A549 (cell line): ENCODE results near the gene KCNG1. TPM values are rescaled to one million over a fixed set of nuclear protein-coding genes. Genes with fewer than 3 reads are reported as not detected.

ENCODE experiments used
- ATAC-seq, 2 experiments: fragments of 200-7000 bp in 1 of 2; fragments of >200 bp in 1 of 2; cut with Nextera tagmentation in 1 of 2; cut with Tn5 transposase in 1 of 2; 3 replicates each; pipeline versions ENCODE4 v1.8.0 to v1.9.1; 2018 to 2020; ENCODE audit warnings: mild to moderate bottlenecking in 1 of 2, moderate library complexity in 1 of 2
- CTCF ChIA-PET: fragments of 300-600 bp; sonication (Branson Sonifier 250); formaldehyde crosslinking; extraction: SDS; loops from one replicate; lab custom pipeline; 2021; ENCODE audit warnings: antibody characterized with exemption, inconsistent platforms; lab: Yijun Ruan, JAX
- POLR2A ChIA-PET: fragments of 350-600 bp; formaldehyde crosslinking; extraction: SDS; loops from one replicate; lab custom pipeline; 2021; ENCODE audit warnings: antibody characterized with exemption, inconsistent platforms; lab: Yijun Ruan, JAX
- DNase-seq, 2 experiments: peaks; one replicate each; pipeline versions ENCODE4 v3.0.0 to v3.0.0-alpha.2; 2011 to 2016; ENCODE audit warnings: low read depth in 1 of 2, low spot score in 1 of 2
- FAIRE-seq: peaks from 2 replicates; lab custom pipeline; 2011; peaks lifted over from hg19 to GRCh38; lab: Jason Lieb, UNC
- H3K27ac ChIP-seq, 2 experiments: fragments of >200 bp; sonication (Bioruptor Twin); formaldehyde crosslinking; 3 replicates each; pipeline ENCODE4 v1.5.1; 2016 to 2017
- H3K4me1 ChIP-seq: fragments of >200 bp; sonication (Bioruptor Twin); formaldehyde crosslinking; 3 replicates; pipeline ENCODE4 v1.6.1; 2016
- H3K4me2 ChIP-seq: fragments of >200 bp; sonication (Bioruptor Twin); formaldehyde crosslinking; 3 replicates; pipeline ENCODE4 v1.6.1; 2016
- H3K4me3 ChIP-seq: fragments of >200 bp; sonication (Bioruptor Twin); formaldehyde crosslinking; 3 replicates; pipeline ENCODE4 v1.5.1; 2016
- H3K9me3 ChIP-seq: fragments of >200 bp; sonication (Bioruptor Twin); formaldehyde crosslinking; 3 replicates; pipeline ENCODE4 v1.6.1; 2016
- CHD2 ChIP-seq: fragments of 150-350 bp; IDR thresholded peaks from 2 replicates; pipeline ENCODE4 v1.6.1; 2014; ENCODE audit warnings: low read length; ENCODE audit not compliant: partially characterized antibody
- EHMT2 ChIP-seq: fragments of 200-600 bp; sonication (generic); IDR thresholded peaks from 2 replicates; pipeline ENCODE4 v1.6.1; 2016; ENCODE audit warnings: antibody characterized with exemption, low read depth, mild to moderate bottlenecking, moderate library complexity
- ESRRA ChIP-seq: fragments of 150-350 bp; IDR thresholded peaks from 2 replicates; pipeline ENCODE4 v1.6.1; 2014; ENCODE audit warnings: mild to moderate bottlenecking, low read length, borderline replicate concordance
- FOSL2 ChIP-seq, 2 experiments: fragments of 450-650 bp in 1 of 2; fragments of >200 bp in 1 of 2; sonication (Bioruptor Twin) in 1 of 2; formaldehyde crosslinking; IDR thresholded peaks; 2 replicates each; pipeline versions ENCODE4 v1.5.0 to v1.6.1; 2016 to 2020; ENCODE audit warnings: mild to moderate bottlenecking in 1 of 2, moderate library complexity in 1 of 2
- FOXS1 ChIP-seq: fragments of 250-450 bp; sonication (Bioruptor Pico); IDR thresholded peaks from 2 replicates; pipeline ENCODE4 v1.5.0; 2020; ENCODE audit warnings: mild to moderate bottlenecking, moderate library complexity
- GATA3 ChIP-seq: IDR thresholded peaks from 2 replicates; pipeline ENCODE4 v1.6.1; 2012; ENCODE audit warnings: borderline replicate concordance
- HOXB13 ChIP-seq: fragments of 250-450 bp; sonication (Bioruptor Pico); IDR thresholded peaks from 2 replicates; pipeline ENCODE4 v1.5.0; 2020; ENCODE audit warnings: low read depth, mild to moderate bottlenecking, moderate library complexity
- JUN ChIP-seq, 2 experiments: fragments of >200 bp; sonication (Bioruptor Twin); formaldehyde crosslinking; IDR thresholded peaks; 2 replicates in 1 of 2; 3 replicates in 1 of 2; pipeline ENCODE4 v1.6.1; 2016 to 2017
- MAFK ChIP-seq: fragments of 450-650 bp; IDR thresholded peaks from 2 replicates; pipeline ENCODE4 v1.6.1; 2014; ENCODE audit not compliant: partially characterized antibody
- MAZ ChIP-seq: fragments of 150-350 bp; IDR thresholded peaks from 2 replicates; pipeline ENCODE4 v1.6.1; 2014; ENCODE audit warnings: antibody characterized with exemption, low read depth, low read length, borderline replicate concordance
- MYC ChIP-seq: IDR thresholded peaks from 2 replicates; pipeline ENCODE4 v1.6.1; 2012; ENCODE audit warnings: mild to moderate bottlenecking, inconsistent platforms, low read length, improper control_type of control experiment, borderline replicate concordance
- NR3C1 ChIP-seq: fragments of >200 bp; sonication (Bioruptor Twin); formaldehyde crosslinking; IDR thresholded peaks from 3 replicates; pipeline ENCODE4 v1.6.1; 2017
- POLR2AphosphoS2 ChIP-seq: conservative IDR thresholded peaks from 2 replicates; pipeline ENCODE4 v1.6.1; 2012; ENCODE audit warnings: low read length, improper control_type of control experiment, inconsistent platforms
- RAD21 ChIP-seq, 2 experiments: fragments of >200 bp in 1 of 2; sonication (Bioruptor Twin) in 1 of 2; formaldehyde crosslinking in 1 of 2; IDR thresholded peaks in 1 of 2; conservative IDR thresholded peaks in 1 of 2; 2 replicates in 1 of 2; 3 replicates in 1 of 2; pipeline ENCODE4 v1.6.1; 2012 to 2018; ENCODE audit warnings: inconsistent platforms in 1 of 2
- RFX5 ChIP-seq: fragments of 450-650 bp; IDR thresholded peaks from 2 replicates; pipeline ENCODE4 v1.7.1; 2014; ENCODE audit warnings: antibody characterized with exemption, mild to moderate bottlenecking, moderate library complexity
- SMC3 ChIP-seq: fragments of >200 bp; sonication (Bioruptor Twin); formaldehyde crosslinking; IDR thresholded peaks from 3 replicates; pipeline ENCODE4 v1.6.1; 2018; ENCODE audit warnings: inconsistent platforms
- ZNF302 ChIP-seq: fragments of 250-450 bp; sonication (Bioruptor Pico); IDR thresholded peaks from 2 replicates; pipeline ENCODE4 v1.9.0; 2021; ENCODE audit warnings: inconsistent platforms, mild to moderate bottlenecking, moderate library complexity
- WGBS: methylation state at CpG from one replicate; pipeline ENCODE4 v1.1.6; 2017; ENCODE audit errors: missing lambda C conversion rate; 5-methylcytosine and 5-hydroxymethylcytosine counted together
- polyA plus RNA-seq, 4 experiments: library from polyadenylated mRNA; depleted of rRNA in 3 of 4; stranded (reverse); fragments of >200 nt; fragmentation: RNase III in 1 of 4; extraction: RNeasy Plus Mini Kit Qiagen cat#74134 plus additional on column Dnase treatment in 1 of 4; gene quantifications; 2 replicates in 3 of 4; 3 replicates in 1 of 4; pipeline ENCODE4 v1.2.3, GENCODE V29; 2011 to 2017
- TF ChIP-seq, protein P1 (sequence below): fragments of 150-350 bp; IDR thresholded peaks from 2 replicates; pipeline ENCODE4 v1.6.1; 2014; ENCODE audit warnings: low read depth, mild to moderate bottlenecking, low read length
- TF ChIP-seq, protein P2 (sequence below): fragments of 250-450 bp; sonication (Bioruptor Pico); IDR thresholded peaks from 2 replicates; pipeline ENCODE4 v1.5.0; 2021; ENCODE audit warnings: mild to moderate bottlenecking, moderate library complexity, borderline replicate concordance
- TF ChIP-seq, protein P3 (sequence below): IDR thresholded peaks from 2 replicates; pipeline ENCODE4 v1.6.1; 2012
- TF ChIP-seq, protein P4 (sequence below): fragments of 450-650 bp; IDR thresholded peaks from 2 replicates; pipeline ENCODE4 v1.6.1; 2014; ENCODE audit warnings: antibody characterized with exemption

KCNG1 gene
- polyA plus RNA-seq, 2 of the 4 experiments (the other 2 are of a cell fraction), result 8.5 to 12.3 TPM

DNA sequence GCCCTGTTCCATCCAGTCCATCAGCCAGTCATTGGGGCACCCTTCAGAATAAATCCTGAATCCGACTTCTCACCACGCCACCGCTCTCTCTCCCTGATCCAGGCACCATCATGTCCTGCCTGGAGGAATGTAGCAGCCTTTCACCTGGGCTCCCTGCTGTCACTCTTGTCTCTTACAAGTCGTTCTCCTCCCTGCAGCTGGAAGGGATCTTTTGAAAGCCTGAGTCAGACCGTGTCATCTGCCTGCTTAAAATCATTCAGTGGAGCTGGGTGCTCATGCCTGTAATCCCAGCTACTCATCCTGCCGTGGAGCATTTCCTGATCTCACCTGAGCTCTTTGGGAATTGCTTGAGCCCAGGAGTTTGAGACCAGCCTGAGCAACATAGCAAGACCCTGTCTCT is 19.2 kb upstream of the KCNG1 start:
- H3K9me3 ChIP-seq, result peaks cover 11% of the 10 kb centered on the region
- TF ChIP-seq RFX5 (no peak), ZNF302 (CRISPR knock-in tag) (no peak), GATA3 (no peak), JUN (IDR thresholded peaks at IDR 0.05) (no peak), ESRRA (no peak), SMC3 (no peak), FOSL2 (IDR thresholded peaks at IDR 0.05) (no peak), FOSL2 (CRISPR knock-in tag; IDR thresholded peaks at IDR 0.05) (no peak), EHMT2 (no peak), CHD2 (no peak), HOXB13 (CRISPR knock-in tag) (no peak), MYC (no peak), FOXS1 (CRISPR knock-in tag) (no peak)
- TF ChIP-seq, protein P1, sequence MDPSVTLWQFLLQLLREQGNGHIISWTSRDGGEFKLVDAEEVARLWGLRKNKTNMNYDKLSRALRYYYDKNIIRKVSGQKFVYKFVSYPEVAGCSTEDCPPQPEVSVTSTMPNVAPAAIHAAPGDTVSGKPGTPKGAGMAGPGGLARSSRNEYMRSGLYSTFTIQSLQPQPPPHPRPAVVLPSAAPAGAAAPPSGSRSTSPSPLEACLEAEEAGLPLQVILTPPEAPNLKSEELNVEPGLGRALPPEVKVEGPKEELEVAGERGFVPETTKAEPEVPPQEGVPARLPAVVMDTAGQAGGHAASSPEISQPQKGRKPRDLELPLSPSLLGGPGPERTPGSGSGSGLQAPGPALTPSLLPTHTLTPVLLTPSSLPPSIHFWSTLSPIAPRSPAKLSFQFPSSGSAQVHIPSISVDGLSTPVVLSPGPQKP, result no peak
- TF ChIP-seq, protein P2, sequence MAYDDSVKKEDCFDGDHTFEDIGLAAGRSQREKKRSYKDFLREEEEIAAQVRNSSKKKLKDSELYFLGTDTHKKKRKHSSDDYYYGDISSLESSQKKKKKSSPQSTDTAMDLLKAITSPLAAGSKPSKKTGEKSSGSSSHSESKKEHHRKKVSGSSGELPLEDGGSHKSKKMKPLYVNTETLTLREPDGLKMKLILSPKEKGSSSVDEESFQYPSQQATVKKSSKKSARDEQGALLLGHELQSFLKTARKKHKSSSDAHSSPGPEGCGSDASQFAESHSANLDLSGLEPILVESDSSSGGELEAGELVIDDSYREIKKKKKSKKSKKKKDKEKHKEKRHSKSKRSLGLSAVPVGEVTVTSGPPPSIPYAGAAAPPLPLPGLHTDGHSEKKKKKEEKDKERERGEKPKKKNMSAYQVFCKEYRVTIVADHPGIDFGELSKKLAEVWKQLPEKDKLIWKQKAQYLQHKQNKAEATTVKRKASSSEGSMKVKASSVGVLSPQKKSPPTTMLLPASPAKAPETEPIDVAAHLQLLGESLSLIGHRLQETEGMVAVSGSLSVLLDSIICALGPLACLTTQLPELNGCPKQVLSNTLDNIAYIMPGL (CRISPR knock-in tag), result no peak
- TF ChIP-seq, protein P3, sequence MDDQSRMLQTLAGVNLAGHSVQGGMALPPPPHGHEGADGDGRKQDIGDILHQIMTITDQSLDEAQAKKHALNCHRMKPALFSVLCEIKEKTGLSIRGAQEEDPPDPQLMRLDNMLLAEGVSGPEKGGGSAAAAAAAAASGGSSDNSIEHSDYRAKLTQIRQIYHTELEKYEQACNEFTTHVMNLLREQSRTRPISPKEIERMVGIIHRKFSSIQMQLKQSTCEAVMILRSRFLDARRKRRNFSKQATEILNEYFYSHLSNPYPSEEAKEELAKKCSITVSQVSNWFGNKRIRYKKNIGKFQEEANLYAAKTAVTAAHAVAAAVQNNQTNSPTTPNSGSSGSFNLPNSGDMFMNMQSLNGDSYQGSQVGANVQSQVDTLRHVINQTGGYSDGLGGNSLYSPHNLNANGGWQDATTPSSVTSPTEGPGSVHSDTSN, result no peak
- TF ChIP-seq, protein P4, sequence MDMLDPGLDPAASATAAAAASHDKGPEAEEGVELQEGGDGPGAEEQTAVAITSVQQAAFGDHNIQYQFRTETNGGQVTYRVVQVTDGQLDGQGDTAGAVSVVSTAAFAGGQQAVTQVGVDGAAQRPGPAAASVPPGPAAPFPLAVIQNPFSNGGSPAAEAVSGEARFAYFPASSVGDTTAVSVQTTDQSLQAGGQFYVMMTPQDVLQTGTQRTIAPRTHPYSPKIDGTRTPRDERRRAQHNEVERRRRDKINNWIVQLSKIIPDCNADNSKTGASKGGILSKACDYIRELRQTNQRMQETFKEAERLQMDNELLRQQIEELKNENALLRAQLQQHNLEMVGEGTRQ, result no peak
- ATAC-seq, result no peak
- ChIA-PET CTCF (interaction anchor here (1.0 to 1.1 kb wide), 2 partner anchors 8 to 27 kb away, joined by 3 to 4 read pairs; no protein-coding TSS in a partner anchor), POLR2A (interaction anchor here (0.6 kb wide), 2 partner anchors 84 to 242 kb away, joined by 3 to 4 read pairs; partner anchors contain the start of genes DPM1 and MOCS3)
- no peak overlapping the region; a peak in 1 of 6 replicates for H3K27ac ChIP-seq
- no peak overlapping the region for H3K4me3 ChIP-seq
- WGBS, result 57% methylated on average over 6 of the region's 6 CpGs
- no peak for DNase-seq
- no peak overlapping the region for H3K4me2 ChIP-seq
- no peaks in the 10 kb centered on the region; the same call in 2 of the 3 replicates for H3K4me1 ChIP-seq
- no peak for FAIRE-seq

DNA sequence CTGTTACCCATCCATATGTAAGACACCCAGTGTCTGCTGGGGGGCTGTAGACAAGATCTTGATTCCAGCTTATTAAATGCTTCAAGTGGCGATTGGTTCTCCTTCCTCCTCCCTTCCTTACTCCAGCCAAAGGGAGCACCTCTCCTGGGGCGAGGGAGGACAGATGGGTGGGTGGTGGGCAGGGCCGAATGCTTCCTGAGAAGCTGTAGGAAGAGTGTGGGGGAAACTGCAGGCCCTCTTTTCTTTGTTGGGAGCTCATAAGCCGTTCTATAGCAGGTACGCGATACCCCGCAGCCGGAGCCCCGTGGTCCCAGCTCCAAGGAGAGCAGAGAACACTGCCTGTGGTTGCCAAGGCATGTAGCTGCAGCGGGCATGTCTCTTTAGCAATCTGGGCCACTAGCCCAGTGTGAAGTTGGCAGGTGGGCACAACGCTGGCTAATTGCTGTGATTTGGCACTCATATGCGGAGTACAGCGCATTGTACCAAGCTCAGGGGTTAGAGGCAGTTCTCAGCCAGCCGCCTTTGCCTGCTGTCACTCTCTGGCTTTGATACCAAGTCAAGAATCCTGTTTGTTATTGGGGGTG is 14.7 kb upstream of the KCNG1 start:
- no peak for TF ChIP-seq FOXS1 (CRISPR knock-in tag)
- no peak for TF ChIP-seq SMC3
- no peak for TF ChIP-seq RFX5
- TF ChIP-seq NR3C1, result no peak
- TF ChIP-seq POLR2AphosphoS2, result no peak
- TF ChIP-seq, protein P3, result no peak
- TF ChIP-seq RAD21 (conservative IDR thresholded peaks at IDR 0.05 in 1 of 2, IDR thresholded peaks at IDR 0.05 in 1 of 2), result no peak
- no peak for TF ChIP-seq MAFK
- no peak for TF ChIP-seq JUN (IDR thresholded peaks at IDR 0.05)
- TF ChIP-seq ZNF302 (CRISPR knock-in tag), result no peak
- TF ChIP-seq MAZ, result no peak
- DNase-seq, result no peak
- peaks cover 26% of the 10 kb centered on the region for H3K4me1 ChIP-seq
- H3K9me3 ChIP-seq, result peaks cover 6% of the 10 kb centered on the region; the same call in 2 of the 3 replicates
- no peak for FAIRE-seq
- ATAC-seq, result no peak
- ChIA-PET CTCF (interaction anchor here (0.7 to 1.6 kb wide), 5 partner anchors 9 to 269 kb away, joined by 3 to 7 read pairs (median 3); no protein-coding TSS in a partner anchor), POLR2A (no interaction called here)
- no peak overlapping the region for H3K4me3 ChIP-seq
- peak overlapping the region in 1 of 2 experiments; percentile 20; a peak in 2 of 6 replicates for H3K27ac ChIP-seq
- H3K4me2 ChIP-seq, result no peak overlapping the region
- WGBS, result 83% methylated on average over 14 of the region's 14 CpGs
